Esophagus muscularis mucosa (tissue), 4 donors: ENCODE results near the gene PHF20.

ENCODE experiments used
- CTCF ChIP-seq, 3 experiments: fragments of 200-600 bp in 2 of 3; fragments of 450-650 bp in 1 of 3; sonication (generic) in 2 of 3; IDR thresholded peaks; one replicate each; pipeline ENCODE4 v1.5.1; 2017 to 2019; ENCODE audit warnings: antibody characterized with exemption in 3 of 3, mild to moderate bottlenecking in 2 of 3, moderate library complexity in 1 of 3
- EP300 ChIP-seq: sonication (generic); formaldehyde crosslinking; IDR thresholded peaks from one replicate; pipeline ENCODE4 v1.6.1; 2017; ENCODE audit warnings: antibody characterized with exemption
- POLR2A ChIP-seq: fragments of 450-650 bp; IDR thresholded peaks from one replicate; pipeline ENCODE4 v1.6.1; 2017; ENCODE audit warnings: antibody characterized with exemption, moderate library complexity, mild to moderate bottlenecking, low read depth
- POLR2AphosphoS5 ChIP-seq, 2 donors: sonication (generic); formaldehyde crosslinking; IDR thresholded peaks; one replicate each; pipeline ENCODE4 v1.6.1; 2017; ENCODE audit warnings: antibody characterized with exemption in 2 of 2

GRCh38 chr20:35947489-35947888 is 175.7 kb downstream of the PHF20 start:
- TF ChIP-seq CTCF (IDR thresholded peaks at IDR 0.05) (no peak), EP300 (no peak), POLR2AphosphoS5 (IDR thresholded peaks at IDR 0.05) (peak in 1 of 2 donors; percentile 0), POLR2A (no peak)
